Measurements from ENCODE around the gene ABHD15.

ABHD15 gene

GRCh38 chr17:29546085-29546484, 20.8 kb downstream of the ABHD15 start:
- no peak for TF ChIP-seq CTCF (IDR thresholded peaks at IDR 0.05; ENCODE audit: low read depth, low read length)
- DNase-seq (ENCODE audit: low read depth in 2 of 2), result peak; percentile 27
- no peak overlapping the region for H3K4me3 ChIP-seq (replicated peaks in 1 of 2; ENCODE audit: low read depth in 2 of 2, low read length in 2 of 2)

GRCh38 chr17:29544066-29544465, 22.8 kb downstream of the ABHD15 start:
- TF ChIP-seq CTCF (IDR thresholded peaks at IDR 0.05; ENCODE audit: low read depth, low read length), result no peak
- H3K4me3 ChIP-seq (replicated peaks in 1 of 2; ENCODE audit: low read depth in 2 of 2, low read length in 2 of 2), result no peak overlapping the region
- DNase-seq (ENCODE audit: low read depth in 2 of 2), result no peak

GRCh38 chr17:29533976-29534375, 32.9 kb downstream of the ABHD15 start:
- no peak for DNase-seq (ENCODE audit: low read depth in 2 of 2)
- no peak for TF ChIP-seq CTCF (IDR thresholded peaks at IDR 0.05; ENCODE audit: low read depth, low read length)
- H3K4me3 ChIP-seq (replicated peaks in 1 of 2; ENCODE audit: low read depth in 2 of 2, low read length in 2 of 2), result no peak overlapping the region

GRCh38 chr17:29526322-29526721, 40.5 kb downstream of the ABHD15 start:
- TF ChIP-seq CTCF (IDR thresholded peaks at IDR 0.05; ENCODE audit: low read depth, low read length), result no peak
- peak in 1 of 2 donors; percentile 33 for DNase-seq (ENCODE audit: low read depth in 2 of 2)
- no peak overlapping the region for H3K4me3 ChIP-seq (replicated peaks in 1 of 2; ENCODE audit: low read depth in 2 of 2, low read length in 2 of 2)

- TF ChIP-seq CTCF (IDR thresholded peaks at IDR 0.05; ENCODE audit: low read depth, low read length), result no peak
These were observed 42.1 kb downstream of the ABHD15 start for GRCh38 chr17:29524692-29525091.

GRCh38 chr17:29518359-29518758, 48.5 kb downstream of the ABHD15 start:
- no peak overlapping the region for H3K4me3 ChIP-seq (replicated peaks in 1 of 2; ENCODE audit: low read depth in 2 of 2, low read length in 2 of 2)
- DNase-seq (ENCODE audit: low read depth in 2 of 2), result no peak
- no peak for TF ChIP-seq CTCF (IDR thresholded peaks at IDR 0.05; ENCODE audit: low read depth, low read length)

More at GRCh38 chr17:29524692-29525091, 42.1 kb downstream of the ABHD15 start:
- DNase-seq (ENCODE audit: low read depth in 2 of 2), result no peak
- H3K4me3 ChIP-seq (replicated peaks in 1 of 2; ENCODE audit: low read depth in 2 of 2, low read length in 2 of 2), result no peak overlapping the region

GRCh38 chr17:29514792-29515191, 52.0 kb downstream of the ABHD15 start:
- peak; percentile 27 to 56 for DNase-seq (ENCODE audit: low read depth in 2 of 2)

More at GRCh38 chr17:29514792-29515191, 52.0 kb downstream of the ABHD15 start:
- H3K4me3 ChIP-seq (replicated peaks in 1 of 2; ENCODE audit: low read depth in 2 of 2, low read length in 2 of 2), result no peak overlapping the region
- no peak for TF ChIP-seq CTCF (IDR thresholded peaks at IDR 0.05; ENCODE audit: low read depth, low read length)
